G401 (cell line): ENCODE data around the gene TMEM183A. TPM values are rescaled to one million over a fixed set of nuclear protein-coding genes. Genes with fewer than 3 reads are reported as not detected.

Source experiments
- DNase-seq: peaks from one replicate; pipeline ENCODE4 v3.0.0-alpha.2; 2015; ENCODE audit warnings: low spot score
- in situ Hi-C: cut with HindIII; loops from 2 replicates; pipeline ENCODE4 v1.10.0; 2016; ENCODE audit warnings: low sequenced_read_pairs, mixed read lengths
- total RNA-seq: library from RNA; depleted of rRNA; stranded (reverse); fragments of >200 nt; shearing (Covaris generic); gene quantifications from 2 replicates; pipeline ENCODE4 v1.2.3, GENCODE V29; 2014; rRNA removed

The TMEM183A gene
- 177 and 200 TPM in 2 replicates for total RNA-seq

- peak; percentile 97 for DNase-seq
- in situ Hi-C loops: no loop called here
Measured at GRCh38 chr1:203006948-203007871, at the start of gene TMEM183A. Gene TMEM183A (plus strand): TSS chr1:203007374. CDS start chr1:203007466, 92 bp downstream.

GRCh38 chr1:202957733-202958543, 49.2 kb upstream of the TMEM183A start, which contains the start of gene ADIPOR1:
Gene ADIPOR1 (minus strand): TSS chr1:202958312. CDS start chr1:202951070, 7,242 bp downstream.
- DNase-seq: peak; percentile 92
- in situ Hi-C loops: no loop called here

- DNase-seq: no peak
- in situ Hi-C loops: no loop called here
Measured at GRCh38 chr1:202958544-202959275, 48.5 kb upstream of the TMEM183A start.

GRCh38 chr1:202959276-202959620, 47.9 kb upstream of the TMEM183A start:
- DNase-seq: no peak
- in situ Hi-C loops: no loop called here

- DNase-seq: no peak
- in situ Hi-C loops: no loop called here
Measured at GRCh38 chr1:202961220-202961880, 45.8 kb upstream of the TMEM183A start.

- in situ Hi-C loops: no loop called here
- no peak for DNase-seq
Measured at GRCh38 chr1:202964791-202965410, 42.3 kb upstream of the TMEM183A start.

GRCh38 chr1:202965422-202965821, 41.8 kb upstream of the TMEM183A start:
- in situ Hi-C loops: no loop called here
- DNase-seq: no peak

GRCh38 chr1:202966006-202966898, 40.9 kb upstream of the TMEM183A start:
- DNase-seq: peak; percentile 11
- in situ Hi-C loops: no loop called here

- DNase-seq: peak; percentile 49
- in situ Hi-C loops: no loop called here
Measured at GRCh38 chr1:202967684-202968281, 39.4 kb upstream of the TMEM183A start.

- in situ Hi-C loops: no loop called here
- no peak for DNase-seq
Measured at GRCh38 chr1:202968351-202968750, 38.8 kb upstream of the TMEM183A start.

- DNase-seq: peak; percentile 68
- in situ Hi-C loops: no loop called here
Measured at GRCh38 chr1:202968895-202969295, 38.3 kb upstream of the TMEM183A start.

- DNase-seq: no peak
- in situ Hi-C loops: no loop called here
Measured at GRCh38 chr1:202972046-202972445, 35.1 kb upstream of the TMEM183A start.

GRCh38 chr1:202974856-202975255, 32.3 kb upstream of the TMEM183A start:
- DNase-seq: no peak
- in situ Hi-C loops: no loop called here

- in situ Hi-C loops: no loop called here
- no peak for DNase-seq
Measured at GRCh38 chr1:202976633-202977032, 30.5 kb upstream of the TMEM183A start.

GRCh38 chr1:202979459-202979858, 27.7 kb upstream of the TMEM183A start:
- in situ Hi-C loops: no loop called here
- no peak for DNase-seq

- in situ Hi-C loops: no loop called here
- no peak for DNase-seq
Measured at GRCh38 chr1:202981939-202982338, 25.2 kb upstream of the TMEM183A start.
